GM12873 (cell line): ENCODE data around the gene SLC25A1.

Source experiments
- CTCF ChIP-seq: IDR thresholded peaks from 2 replicates; pipeline ENCODE4 v1.5.1; 2012; ENCODE audit warnings: low read depth, mild to moderate bottlenecking, moderate library complexity, low read length, control low read depth; ENCODE audit not compliant: insufficient read depth; ENCODE audit errors: missing control alignments

The SLC25A1 gene

GRCh38 chr22:19143967-19144400, 34.6 kb downstream of the SLC25A1 start:
- no peak for TF ChIP-seq CTCF

DNA sequence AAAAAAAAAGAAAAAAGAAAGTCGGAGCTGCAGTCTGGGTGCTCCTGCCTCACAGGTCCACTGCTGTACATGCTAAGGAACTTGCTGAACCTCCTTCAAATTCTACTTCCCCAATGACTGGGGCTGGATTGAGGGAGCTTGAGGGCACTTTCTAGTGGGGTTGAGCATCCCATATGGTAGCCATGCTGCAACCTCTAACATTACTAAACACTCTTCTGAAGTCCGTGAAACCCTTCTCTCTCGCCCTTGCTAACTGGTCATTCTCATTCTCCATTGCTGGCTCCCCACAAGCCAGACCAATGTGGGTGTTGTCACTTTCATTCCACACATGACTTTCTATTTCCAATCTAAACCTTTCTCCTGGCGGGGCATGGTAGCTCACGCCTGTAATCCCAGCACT, 35.3 kb downstream of the SLC25A1 start:
- no peak for TF ChIP-seq CTCF

GRCh38 chr22:19142394-19142793, 36.1 kb downstream of the SLC25A1 start:
- no peak for TF ChIP-seq CTCF

DNA sequence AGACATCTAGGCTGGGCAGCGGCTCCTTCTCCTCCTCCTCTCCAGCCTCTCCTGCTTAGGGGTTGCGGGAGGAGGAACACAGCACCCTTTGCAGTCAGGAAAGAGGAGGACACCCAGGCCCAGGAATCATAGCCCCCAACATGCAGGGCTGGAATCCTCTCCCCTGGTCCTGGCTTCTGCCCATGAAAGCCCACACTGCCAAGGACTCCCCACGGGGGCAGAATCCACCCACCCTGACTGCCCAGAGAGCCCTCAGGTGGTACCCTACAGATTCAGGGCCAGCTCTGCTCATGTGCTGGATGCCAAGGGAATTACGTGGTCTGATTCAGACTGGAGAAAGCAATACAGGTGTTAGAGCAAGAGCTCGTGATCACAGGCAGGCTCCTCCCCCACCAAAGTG, 38.6 kb downstream of the SLC25A1 start:
- no peak for TF ChIP-seq CTCF

DNA sequence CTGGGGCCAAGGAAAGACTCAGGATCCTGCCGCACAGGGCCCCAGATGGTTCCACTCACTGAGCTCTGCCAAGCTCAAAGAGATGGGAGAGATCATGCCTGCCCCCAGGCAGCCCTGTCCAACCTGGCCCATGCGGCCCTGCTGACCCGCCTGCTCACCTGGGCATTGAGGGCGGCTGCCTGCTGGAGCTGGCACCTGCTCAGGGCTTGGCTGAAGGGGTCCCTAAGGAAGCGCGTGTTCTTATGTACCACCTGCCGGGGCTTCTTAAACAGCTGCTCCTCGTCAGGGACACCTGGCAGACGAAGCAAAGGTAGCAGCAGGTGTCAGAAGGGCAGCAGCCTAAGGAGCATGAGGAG, 39.6 kb downstream of the SLC25A1 start:
- no peak for TF ChIP-seq CTCF

DNA sequence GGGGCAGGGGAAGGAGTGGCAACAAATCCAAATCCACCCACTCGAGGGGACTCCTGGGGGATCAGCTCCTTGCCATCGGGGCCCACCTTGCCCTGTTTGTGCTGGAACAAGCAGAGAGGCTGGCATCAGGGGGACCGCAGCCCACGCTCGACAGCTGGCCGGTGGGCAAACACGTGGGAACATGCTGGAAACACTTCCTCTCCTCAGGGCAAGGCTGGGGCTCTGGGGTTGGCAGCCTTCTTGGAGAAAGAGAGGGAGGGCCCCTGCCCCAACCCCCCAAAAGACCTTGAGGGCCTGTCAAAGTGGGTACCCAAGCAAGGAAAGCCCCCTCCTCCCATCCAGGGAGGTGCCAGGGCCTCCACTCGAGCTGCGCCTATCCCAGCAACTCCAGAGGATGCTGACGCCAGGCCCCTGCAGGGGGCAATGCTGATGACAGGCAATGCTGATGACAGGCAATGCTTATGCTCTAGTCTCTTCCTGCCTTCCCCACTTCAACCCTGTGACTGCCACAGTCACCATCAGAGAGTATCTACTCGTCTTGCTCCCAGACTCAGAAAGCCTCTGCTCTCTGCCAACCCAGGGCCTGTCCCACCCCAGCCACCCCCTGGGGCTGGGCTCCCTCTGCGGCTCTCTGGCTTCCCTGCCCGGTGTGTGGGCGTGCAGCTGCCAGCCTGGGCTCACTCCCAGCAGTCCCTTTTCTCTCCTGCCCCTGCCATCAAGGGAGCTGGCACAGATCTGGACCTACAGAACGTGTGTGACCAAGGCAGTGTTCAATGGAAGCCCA, 40.1 kb downstream of the SLC25A1 start:
- TF ChIP-seq CTCF, result no peak

DNA sequence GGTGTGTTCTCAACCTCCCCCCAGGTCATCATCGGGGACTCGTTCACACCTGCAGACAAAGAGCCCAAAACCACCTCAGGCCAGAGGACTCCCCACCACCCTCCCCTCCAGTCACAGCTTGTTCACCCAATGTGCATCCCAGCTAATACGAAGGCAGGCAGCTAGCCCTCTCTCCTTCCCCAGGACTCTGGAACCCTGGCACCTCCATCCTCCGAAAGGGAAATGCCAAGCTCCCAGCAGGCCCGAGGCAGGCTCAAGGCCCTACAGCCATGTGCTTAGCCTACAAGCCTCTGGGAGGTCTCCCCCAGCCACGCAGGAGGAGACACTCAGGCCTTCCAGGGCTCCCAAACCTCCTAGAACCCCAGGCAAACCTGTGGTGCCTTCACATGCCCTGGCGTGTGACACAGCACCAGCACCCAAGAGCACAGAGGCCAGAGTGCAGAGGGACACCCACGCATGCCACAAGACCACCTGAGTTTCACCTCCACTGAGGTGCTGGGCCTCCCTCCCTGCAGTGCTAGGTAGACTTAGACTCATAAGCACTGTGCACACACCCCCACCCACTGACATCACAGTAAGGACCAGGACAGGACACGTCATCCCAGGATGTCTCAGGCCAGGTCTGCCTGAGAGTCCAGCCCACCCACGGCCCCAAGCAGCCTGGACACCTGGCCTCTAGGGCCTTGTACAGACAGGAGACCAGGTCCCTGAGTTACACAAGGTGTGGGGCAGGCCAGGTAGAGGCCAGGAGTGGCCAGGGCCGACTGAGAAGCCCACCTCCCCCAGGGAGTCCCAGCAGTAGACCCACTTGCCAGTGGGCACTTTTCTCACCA, 40.9 kb downstream of the SLC25A1 start:
- no peak for TF ChIP-seq CTCF
